DOHH2 (cell line): ENCODE measurements around the gene ANKRD13A.

ENCODE experiments used
- CTCF ChIP-seq: fragments of 200-600 bp; sonication (generic); IDR thresholded peaks from one replicate; pipeline ENCODE4 v1.5.1; 2014; ENCODE audit warnings: antibody characterized with exemption, mild to moderate bottlenecking, low read depth, low read length; ENCODE audit not compliant: poor library complexity, severe bottlenecking
- EZH2phosphoT487 ChIP-seq: fragments of 200-600 bp; sonication (generic); IDR thresholded peaks from 2 replicates; pipeline ENCODE4 v1.6.1; 2017; ENCODE audit warnings: borderline replicate concordance, mild to moderate bottlenecking, antibody characterized with exemption, low read length, moderate library complexity, mixed read lengths

DNA sequence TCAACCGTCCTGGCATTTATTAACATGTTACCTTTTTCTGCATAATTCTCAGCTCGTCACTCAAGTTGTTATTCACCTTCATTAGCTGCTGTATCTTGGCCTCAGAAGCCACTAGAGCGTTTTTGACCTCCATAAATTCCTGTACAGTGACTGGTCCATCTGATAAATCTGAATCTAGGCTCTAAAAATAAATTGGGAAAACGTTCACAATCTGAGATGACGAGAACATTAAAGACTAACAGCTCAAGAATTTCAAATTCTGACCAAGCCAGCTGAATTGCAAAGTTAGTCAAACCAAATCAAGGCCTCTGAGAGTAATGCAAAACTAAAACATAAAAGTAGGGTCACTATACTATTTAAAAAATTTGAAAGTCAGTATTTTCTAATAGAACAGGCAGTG lies 48.1 kb upstream of the ANKRD13A start:
- no peak for TF ChIP-seq CTCF
- TF ChIP-seq EZH2phosphoT487: no peak
